Stimulated activated CD4-positive, alpha-beta T cell treated with anti-CD3 and anti-CD28 coated beads, Interleukin-2, amount 100 ng/mL, for 48 hours (primary cell): ENCODE data around the gene KRT84.
"Not testable (repeated sequence)": the region's sequence is repeated elsewhere in the genome, so short reads cannot be mapped to it uniquely, and the experiment has no call there.

Experiments used
- DNase-seq, 2 donors: peaks; one replicate each; pipeline ENCODE4 v3.0.0-alpha.2; 2020

KRT84 gene

GRCh38 chr12:52358575-52359350, 26.7 kb downstream of the KRT84 start:
- no peak for DNase-seq

- DNase-seq, result no peak
Measured at GRCh38 chr12:52356762-52357580, 28.5 kb downstream of the KRT84 start.

GRCh38 chr12:52356031-52356761, 29.3 kb downstream of the KRT84 start:
- DNase-seq, result no peak

- DNase-seq, result no peak
Measured at GRCh38 chr12:52355176-52355575, 30.3 kb downstream of the KRT84 start.

GRCh38 chr12:52354200-52354599, 31.3 kb downstream of the KRT84 start:
- no peak for DNase-seq

- DNase-seq, result no peak
Measured at GRCh38 chr12:52353766-52354165, 31.7 kb downstream of the KRT84 start.

- DNase-seq, result no peak
Measured at GRCh38 chr12:52352951-52353350, 32.5 kb downstream of the KRT84 start.

- DNase-seq, result no peak
Measured at GRCh38 chr12:52351196-52352059, 34.0 kb downstream of the KRT84 start.

GRCh38 chr12:52350786-52351185, 34.7 kb downstream of the KRT84 start:
- DNase-seq, result no peak

GRCh38 chr12:52350021-52350620, 35.3 kb downstream of the KRT84 start:
- DNase-seq, result no peak

GRCh38 chr12:52349196-52349595, 36.3 kb downstream of the KRT84 start:
- no peak for DNase-seq

- DNase-seq, result no peak
Measured at GRCh38 chr12:52347551-52348510, 37.6 kb downstream of the KRT84 start.

- no peak for DNase-seq
Measured at GRCh38 chr12:52347016-52347415, 38.4 kb downstream of the KRT84 start.

- DNase-seq, result no peak
Measured at GRCh38 chr12:52346593-52346992, 38.9 kb downstream of the KRT84 start.

GRCh38 chr12:52345041-52345440, 40.4 kb downstream of the KRT84 start:
- not testable (repeated sequence) for DNase-seq

GRCh38 chr12:52344111-52344510, 41.3 kb downstream of the KRT84 start:
- DNase-seq, result no peak

GRCh38 chr12:52343550-52343949, 41.9 kb downstream of the KRT84 start:
- no peak for DNase-seq

- no peak for DNase-seq
Measured at GRCh38 chr12:52342781-52343490, 42.5 kb downstream of the KRT84 start.

GRCh38 chr12:52341066-52341580, 44.3 kb downstream of the KRT84 start:
- DNase-seq, result no peak
